Measurements from ENCODE around the gene IL23R.
A peak's percentile ranks its signal among the peaks of the same experiment; 100 is the strongest.
"Not testable (repeated sequence)": the region's sequence is repeated elsewhere in the genome, so short reads cannot be mapped to it uniquely, and the experiment has no call there.

The IL23R gene

DNA sequence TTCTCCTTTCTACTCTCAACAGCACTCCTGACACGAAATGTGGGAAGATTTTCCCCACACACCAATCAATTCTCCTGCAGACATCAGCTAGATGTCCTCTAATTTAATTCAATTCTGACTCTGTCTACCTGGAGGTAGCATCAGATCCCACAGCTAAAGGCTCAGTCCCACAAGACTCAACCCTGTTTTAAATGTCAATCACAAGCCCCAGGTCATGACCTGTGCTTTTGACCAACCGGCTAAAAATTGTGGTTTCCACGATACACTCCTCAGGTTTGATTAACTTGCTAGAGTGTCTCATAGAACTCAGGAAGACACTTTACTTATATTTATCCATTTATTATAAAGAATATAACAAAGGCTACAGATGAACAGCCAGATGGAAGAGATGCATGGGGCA, 27.4 kb downstream of the IL23R start:
- no peak for DNase-seq (ENCODE audit: low read depth, low spot score)

DNA sequence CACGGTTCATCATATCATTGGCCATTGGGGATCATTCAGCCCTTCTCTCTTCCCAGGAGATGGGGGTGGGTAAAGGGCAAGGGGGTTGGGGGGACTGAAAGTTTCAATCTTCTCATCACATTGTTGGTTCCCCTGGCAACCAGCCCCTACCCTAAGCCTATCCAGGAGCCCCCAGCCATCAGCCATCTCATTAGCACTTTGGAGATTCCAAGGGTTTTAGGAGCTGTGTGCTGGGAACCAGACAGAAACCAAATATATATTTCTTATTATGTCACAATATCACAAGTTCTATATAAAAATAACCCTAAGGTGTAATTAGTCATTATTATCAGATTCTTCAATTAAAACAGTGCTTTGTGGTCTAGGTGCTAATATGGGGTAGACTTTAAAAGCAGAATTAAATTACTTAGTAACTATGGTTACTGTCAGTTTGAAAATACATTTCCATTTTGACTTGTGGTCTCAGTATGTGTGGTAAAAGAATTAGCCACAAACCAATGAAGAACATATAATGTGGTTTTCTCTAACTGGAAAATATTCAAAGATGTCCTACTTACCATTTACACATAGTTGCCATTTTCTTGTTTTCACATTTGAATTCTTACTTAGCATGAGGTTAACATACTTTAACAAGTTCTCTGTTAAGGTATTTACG, 28.1 kb downstream of the IL23R start:
- no peak for DNase-seq (ENCODE audit: low read depth, low spot score)

DNA sequence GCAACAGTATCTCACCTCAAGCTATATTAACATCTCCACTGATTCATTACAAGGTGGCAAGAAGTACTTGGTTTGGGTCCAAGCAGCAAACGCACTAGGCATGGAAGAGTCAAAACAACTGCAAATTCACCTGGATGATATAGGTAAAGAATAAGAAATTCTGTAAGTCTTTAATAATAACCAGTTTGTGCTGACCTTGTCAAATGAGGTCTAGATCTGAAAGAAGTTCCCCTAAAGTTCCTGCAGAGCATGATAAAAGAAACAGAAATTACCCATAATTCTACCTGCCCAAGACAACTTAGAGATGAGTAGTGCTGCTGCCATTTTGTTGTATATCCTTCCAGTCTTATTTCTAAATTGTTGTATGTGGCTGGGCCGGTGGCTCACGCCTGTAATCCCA, 34.5 kb downstream of the IL23R start:
- no peak for DNase-seq (ENCODE audit: low read depth, low spot score)

DNA sequence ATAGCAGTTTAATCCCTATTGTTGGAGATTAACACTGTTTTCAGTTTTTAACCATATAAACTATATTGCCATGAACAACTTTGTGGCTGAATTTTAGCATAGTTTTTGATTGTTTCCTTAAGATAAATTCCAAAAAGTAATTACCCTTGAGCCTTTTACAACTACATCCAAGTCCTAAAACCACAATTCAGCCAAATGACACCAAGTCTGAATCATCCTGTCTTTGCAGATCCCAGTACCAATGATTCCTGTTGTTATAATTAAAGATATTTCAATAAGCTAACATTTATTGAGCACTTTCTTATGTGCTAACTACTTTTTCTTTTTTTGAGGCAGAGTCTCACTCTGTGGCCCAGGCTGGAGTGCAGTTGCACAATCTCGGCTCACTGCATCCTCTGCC, 35.6 kb downstream of the IL23R start:
- DNase-seq (ENCODE audit: low read depth, low spot score), result no peak

DNA sequence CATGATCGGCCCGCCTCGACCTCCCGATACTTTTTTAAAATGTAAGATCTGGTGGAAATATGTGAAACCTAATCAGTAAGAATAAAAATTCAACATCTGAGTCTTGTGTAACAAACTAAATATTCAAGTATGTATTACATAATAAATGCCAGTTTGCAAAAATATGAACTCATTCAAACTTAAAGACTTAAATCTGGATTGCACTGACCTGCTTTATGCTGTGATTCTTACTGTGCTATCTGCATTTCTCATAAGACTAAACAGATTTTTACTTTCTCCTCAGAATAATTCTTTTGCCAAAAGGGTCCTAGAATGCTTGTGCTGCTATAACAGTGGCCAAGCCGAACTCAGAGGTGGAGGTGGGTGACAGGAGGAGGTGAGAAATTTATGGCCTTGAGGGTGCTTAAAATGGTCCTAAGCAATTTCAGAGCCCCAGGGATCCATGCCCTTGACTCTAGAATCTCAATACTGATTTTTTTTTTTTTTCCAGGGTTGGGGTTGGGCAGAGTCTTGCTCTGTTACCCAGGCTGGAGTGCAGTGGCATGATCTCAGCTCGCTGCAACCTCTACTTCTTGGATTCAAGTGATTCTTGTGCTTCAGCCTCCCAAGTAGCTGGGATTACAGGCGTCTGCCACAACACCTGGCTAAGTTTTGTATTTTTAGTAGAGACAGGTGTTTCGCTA, 38.2 kb downstream of the IL23R start:
- DNase-seq (ENCODE audit: low read depth, low spot score), result no peak

DNA sequence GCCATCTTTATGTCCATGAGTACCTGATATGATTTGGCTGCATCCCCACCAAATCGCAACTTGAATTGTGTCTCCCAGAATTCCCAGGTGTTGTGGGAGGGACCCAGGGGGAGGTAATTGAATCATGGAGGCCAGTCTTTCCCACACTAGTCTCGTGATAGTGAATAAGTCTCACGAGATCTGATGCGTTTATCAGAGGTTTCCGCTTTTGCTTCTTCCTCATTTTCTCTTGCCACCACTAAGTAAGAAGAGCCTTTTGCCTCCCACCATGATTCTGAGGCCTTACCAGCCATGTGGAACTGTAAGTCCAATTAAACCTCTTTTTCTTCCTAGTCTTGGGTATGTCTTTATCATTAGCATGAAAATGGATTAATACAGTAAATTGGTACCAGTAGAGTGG, 41.1 kb downstream of the IL23R start:
- not testable (repeated sequence) for DNase-seq (ENCODE audit: low read depth, low spot score)

DNA sequence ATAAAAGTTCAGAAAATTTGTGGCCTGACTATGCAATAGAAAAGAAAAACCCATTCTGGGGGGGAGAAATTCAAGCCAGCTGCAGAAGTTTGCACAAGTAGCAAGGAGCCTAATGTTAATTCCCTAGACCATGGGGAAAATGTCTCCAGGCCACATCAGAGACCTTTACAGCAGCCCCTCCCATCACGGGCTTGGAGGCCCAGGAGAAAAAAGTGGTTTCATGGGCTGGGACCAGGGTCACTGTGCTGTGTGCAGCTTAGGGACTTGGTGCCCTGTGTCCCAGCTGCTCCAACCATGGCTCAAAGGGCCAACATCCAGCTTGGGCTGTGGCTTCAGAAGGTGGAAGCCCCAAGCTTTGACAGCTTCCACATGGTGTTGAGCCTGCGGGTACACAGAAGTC, 42.0 kb downstream of the IL23R start:
- no peak for DNase-seq (ENCODE audit: low read depth, low spot score)

DNA sequence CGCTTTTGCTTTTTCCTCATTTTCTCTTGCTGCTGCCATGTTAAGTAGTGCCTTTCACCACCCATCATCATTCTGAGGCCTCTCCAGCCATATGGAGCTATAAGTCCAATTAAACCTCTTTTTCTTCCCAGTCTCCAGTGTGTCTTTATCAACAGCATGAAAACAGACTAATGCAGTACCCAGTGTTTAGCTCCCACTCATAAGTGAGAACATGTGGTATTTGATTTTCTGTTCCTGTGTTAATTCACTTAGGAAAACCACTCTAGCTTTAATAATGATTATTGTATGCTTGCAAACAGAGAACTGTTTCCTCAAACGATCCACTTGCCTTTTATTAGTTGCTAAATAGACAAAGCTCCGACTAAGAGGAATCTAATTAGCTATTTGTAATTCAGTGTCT, 43.3 kb downstream of the IL23R start:
- DNase-seq (ENCODE audit: low read depth, low spot score), result no peak

DNA sequence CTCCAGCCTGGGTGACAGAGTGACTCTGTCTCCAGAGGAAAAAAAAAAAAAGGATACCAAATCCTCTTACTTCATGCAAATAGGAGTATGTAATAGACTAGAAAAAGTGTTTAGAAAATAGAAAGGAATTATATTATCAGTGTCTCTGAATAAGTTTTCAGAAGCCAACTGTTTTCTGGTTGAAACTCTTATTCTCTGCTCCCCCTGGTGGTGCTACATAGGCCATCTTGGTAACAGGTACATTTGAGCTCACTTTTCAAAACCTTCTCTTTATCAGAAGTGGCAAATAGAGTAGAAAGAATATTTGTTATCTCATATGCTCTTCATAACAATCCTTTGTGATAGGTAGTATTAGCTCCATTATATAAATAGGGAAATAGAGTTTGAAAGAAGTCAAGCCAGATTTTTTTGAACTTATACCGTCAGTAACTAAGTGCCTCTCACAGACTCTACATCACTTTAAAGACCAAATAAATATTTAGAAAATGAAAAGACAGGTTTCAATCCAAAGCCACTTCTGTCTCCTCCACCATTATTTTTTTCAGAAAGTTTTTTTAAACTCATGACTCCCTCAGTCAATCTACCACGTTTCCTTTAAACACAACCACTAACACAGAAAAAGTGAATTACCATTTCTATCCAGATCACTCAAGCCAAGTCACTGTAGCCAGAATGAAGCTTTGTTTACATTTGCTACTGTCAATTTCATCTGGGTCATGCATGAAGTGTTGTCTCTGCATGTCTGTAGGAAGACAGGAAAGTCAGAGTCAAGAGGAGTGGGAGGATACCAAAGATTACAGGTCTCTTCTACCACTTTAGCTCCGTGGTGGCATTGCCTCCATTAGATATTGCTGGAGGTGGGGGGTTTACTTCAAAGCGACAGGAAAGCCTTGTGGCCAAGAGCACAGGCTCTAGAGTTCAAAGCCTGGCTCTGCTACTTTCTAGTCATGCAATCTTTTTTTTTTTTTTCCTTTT, 45.6 kb downstream of the IL23R start:
- peak; percentile 16 for DNase-seq (ENCODE audit: low read depth, low spot score)

DNA sequence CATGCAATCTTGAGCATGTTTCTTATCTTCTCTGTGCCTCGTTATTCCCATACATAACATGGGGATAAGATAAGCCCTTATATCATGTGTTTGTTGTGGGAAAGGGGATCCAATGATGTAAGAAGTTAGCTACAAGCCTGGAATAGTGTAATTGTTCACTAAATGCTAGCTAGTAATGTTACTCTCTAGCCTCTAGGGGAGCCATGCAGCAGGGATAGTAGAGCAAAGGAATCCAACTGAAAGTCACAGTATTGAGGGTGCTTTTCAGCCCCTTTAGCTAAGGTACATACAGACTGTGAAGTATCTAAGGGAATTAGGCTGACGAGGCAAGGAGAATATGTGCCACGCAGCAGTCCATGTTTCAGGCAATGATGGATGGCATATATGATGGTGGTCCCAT, 46.9 kb downstream of the IL23R start:
- DNase-seq (ENCODE audit: low read depth, low spot score), result no peak

DNA sequence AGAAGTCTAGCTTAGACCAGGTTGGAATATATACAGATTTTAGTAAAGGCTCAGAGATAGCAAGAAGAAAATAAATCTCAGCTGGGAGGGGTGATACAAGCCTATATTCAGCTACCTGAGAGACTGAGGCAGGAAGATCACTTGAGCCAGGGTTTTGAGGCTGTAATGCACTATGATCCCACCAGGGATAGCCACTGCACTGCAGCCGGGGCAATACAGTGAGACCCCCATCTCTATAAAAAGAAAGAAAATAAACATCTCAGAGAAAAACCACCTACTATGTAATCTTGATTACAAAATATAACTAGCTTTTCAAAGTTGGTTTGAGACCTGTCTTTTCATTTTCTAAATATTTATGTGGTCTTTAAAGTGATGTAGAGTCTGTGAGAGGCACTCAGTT, 47.7 kb downstream of the IL23R start:
- no peak for DNase-seq (ENCODE audit: low read depth, low spot score)

DNA sequence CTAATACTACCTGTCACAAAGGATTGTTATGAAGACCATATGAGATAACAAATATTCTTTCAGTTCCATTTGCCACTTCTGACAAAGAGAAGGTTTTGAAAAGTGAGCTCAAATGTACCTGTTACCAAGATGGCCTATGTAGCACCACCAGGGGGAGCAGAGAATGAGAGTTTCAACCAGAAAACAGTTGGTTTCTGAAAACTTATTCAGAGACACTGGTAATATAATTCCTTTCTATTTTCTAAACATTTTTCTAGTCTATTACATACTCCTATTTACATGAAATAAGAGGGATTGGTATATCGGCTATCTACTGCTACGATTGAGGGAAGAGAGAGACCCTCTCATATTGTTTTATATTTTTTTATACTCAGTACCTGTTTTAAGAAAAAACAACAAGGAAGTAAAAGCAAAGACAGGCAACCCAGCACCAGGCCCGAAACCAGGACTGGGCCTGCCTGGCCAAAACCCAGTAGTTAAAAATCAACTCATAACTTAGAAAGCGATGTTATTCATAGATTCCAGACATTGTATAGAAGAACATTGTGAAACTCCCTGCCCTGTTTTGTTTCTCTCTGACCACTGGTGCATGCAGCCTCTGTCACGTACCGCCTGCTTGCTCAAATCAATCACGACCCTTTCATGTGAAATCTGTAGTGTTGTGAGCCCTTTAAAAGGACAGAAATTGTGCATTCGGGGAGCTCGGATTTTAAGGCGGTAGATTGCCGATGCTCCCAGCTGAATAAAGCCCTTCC, 48.3 kb downstream of the IL23R start:
- peak; percentile 28 for DNase-seq (ENCODE audit: low read depth, low spot score)

DNA sequence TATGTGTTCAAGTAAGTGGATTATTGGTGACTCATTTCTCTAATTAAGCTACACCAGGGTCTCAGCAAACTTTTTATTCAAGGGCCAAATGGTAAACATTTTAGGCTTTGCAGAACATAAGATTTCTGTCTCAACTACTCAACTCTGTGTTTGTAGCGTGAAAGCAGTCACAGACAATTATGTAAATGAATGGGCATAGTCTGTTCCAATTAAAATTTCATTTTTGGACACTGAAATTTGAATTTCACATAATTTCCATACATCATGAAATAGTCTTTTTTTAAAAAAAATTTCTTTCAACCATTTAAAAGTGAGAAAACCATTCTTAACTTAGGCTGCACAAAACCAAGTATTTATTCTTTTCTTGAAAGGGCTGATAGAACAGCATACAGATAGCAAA, 50.1 kb downstream of the IL23R start:
- no peak for DNase-seq (ENCODE audit: low read depth, low spot score)

DNA sequence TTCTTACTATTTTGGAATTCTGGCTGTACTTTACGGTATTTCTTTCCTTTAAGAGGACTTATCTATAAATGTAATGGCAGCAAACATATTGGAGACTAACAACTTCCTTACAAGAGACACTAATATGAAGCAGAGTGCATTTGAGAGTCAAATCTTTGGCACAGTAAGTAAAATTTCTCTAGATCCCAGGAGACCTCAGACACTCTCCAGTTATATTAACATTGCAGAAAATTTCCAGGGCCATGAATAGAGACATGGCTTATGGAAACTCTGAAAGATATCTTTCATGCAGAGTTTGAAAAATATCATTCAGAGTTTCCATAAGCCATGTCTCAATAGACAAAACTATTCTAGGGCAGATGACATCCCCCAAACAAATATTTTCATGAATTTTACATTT, 51.2 kb downstream of the IL23R start:
- no peak for DNase-seq (ENCODE audit: low read depth, low spot score)

DNA sequence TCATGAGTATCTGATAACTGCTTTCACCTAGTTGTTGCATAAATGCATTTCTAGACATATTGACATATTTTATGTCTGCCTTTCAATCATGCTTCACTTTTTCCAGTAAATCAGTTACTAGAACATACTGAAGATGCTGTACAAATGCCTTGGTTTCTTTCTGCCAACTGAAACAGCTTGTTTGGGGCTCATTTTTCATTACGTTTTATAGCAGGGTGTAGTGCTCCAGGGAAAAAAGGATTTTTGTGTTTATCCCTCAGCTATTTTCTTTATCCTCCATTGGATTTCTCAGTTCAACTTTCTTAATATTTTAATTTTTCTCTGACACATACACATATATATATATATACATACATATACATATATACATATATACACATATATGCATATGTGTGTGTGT, 51.7 kb downstream of the IL23R start:
- DNase-seq (ENCODE audit: low read depth, low spot score), result no peak

DNA sequence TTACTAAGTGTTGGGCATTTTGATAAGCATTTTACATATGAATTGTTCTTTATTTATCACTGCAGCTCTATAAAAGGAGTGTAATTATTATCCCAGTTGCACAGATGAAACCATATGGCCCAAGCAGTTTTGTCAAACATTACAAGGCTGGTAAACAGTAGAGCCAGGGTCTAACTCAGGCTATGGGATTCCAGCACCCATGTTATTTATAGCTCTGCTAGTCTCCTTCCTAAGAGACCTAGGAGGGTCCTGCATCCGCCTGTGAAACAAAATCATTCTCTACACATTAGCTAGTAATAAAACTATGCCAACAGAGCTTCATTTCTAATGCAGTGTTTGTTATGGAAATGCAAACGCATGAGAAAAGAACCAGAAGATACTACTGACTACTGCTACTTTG, 58.6 kb downstream of the IL23R start:
- no peak for DNase-seq (ENCODE audit: low read depth, low spot score)

DNA sequence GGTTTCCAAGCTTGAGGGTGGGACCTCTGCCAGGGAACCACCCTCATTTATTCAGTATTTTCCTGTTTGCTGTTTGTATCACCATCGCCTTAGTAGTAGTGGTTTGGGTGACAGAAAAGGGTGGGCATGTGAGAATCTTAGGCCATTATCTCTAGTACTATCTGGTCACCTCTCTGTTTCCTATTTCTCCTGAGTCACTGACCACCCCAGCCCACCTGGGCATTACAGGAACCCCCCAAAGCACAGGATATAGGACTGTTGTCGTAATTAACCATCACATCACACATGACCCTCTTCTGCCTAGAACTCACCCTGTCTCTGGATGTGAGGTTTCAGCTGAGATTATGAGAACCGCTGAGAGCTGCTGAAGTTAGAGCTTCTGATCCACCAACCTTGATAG, 60.4 kb downstream of the IL23R start:
- DNase-seq (ENCODE audit: low read depth, low spot score), result no peak

DNA sequence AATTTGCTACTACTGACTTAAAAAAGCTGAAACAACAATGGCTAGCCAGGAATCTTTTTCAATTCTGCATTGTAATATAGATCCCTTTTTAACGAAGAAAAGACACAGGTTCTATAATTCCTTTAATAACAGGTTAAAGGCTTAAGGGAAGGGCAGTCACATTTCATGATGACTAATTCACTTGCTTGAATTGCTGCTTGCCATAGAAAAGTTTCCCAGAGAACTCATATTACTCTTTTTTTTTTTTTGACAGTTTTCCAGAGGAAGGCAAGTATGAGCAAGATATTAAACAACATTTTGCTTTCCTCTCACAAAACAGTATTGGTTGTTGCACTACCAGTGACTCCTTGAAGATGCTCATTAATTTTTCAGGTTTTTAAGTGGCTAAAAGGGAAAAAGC, 60.9 kb downstream of the IL23R start:
- DNase-seq (ENCODE audit: low read depth, low spot score), result no peak

DNA sequence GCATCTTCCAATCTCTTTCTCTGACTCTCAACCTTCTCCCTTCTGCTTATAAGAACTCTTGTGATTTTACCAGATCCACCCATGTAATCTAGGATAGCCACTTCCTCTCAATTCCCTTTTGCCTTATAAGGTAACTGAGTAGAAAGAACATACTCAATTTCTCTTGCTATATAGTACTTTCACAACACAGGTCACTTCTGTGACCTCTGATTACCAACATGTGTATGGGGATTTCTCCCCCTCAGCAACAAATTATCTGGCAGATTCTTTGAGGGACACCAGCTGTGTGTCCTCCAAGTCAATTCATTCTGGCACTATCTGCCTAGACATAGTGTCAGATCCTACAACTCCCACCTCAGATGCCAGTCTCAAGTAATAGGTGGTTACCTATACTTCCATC, 62.5 kb downstream of the IL23R start:
- DNase-seq (ENCODE audit: low read depth, low spot score), result no peak

DNA sequence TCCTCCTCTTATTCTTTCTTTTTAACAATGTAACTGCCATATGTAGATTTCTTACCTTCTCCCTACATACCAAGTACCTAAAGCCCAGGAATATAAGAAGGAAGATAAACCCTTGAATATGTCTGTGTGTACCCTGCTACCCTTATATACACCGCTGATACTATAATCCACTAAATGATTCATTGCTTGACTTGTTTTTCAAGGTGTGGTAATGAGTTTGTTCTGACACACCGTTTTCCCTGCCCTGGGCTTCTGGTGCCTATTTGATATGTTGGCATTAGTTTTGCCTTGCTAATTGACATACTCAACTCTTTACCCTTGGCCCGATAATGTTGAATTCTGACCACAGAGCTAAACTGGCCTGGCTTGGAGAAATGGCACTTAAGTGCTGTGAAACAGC, 64.3 kb downstream of the IL23R start:
- DNase-seq (ENCODE audit: low read depth, low spot score), result no peak

DNA sequence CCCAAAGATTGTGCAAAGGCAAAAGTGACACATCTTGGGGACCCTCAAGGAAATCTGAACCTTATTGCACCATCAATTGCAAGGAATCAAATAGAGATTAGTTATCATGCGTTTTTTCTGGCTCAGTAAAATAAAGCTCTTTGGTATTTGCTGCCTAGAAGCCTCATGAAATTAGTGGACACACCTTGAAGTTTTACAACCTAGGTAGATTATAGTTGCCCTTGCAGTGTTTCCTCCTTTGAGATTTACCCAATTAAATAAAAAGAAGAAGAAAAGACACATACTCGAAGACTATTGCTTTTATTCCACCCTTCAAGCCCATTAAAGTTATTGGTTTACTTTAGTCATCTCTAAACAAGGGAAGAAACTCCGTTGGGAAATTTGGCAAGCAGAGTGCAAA, 70.0 kb downstream of the IL23R start:
- no peak for DNase-seq (ENCODE audit: low read depth, low spot score)

DNA sequence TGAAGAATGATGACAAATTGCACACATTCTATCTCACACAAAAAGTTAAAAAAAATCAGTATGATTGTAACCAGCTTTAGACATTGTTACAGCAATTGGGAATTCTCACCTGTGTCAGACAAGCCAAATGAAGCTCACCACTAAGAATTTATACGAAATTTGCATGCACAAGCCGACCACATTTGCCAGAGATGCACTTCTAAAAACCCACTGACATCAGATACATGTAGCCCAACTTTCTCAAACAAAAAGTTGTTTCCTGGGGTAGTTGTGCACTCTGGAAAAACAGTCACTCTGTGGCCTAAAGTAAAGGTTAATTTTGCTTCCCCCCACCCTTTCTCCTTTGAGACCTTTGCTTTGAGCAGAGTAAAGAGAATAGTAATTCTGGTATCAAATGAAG, 73.5 kb downstream of the IL23R start:
- DNase-seq (ENCODE audit: low read depth, low spot score), result no peak
